GM19351 (cell line): ENCODE data around the gene ADAMTS5.

ENCODE experiments used
- ATAC-seq: cut with Tn5 transposase; IDR thresholded peaks from one replicate; pipeline ENCODE4 v1.9.1; 2021; ENCODE audit warnings: mild to moderate bottlenecking, moderate library complexity; ENCODE audit not compliant: unreplicated experiment

ADAMTS5 gene

DNA sequence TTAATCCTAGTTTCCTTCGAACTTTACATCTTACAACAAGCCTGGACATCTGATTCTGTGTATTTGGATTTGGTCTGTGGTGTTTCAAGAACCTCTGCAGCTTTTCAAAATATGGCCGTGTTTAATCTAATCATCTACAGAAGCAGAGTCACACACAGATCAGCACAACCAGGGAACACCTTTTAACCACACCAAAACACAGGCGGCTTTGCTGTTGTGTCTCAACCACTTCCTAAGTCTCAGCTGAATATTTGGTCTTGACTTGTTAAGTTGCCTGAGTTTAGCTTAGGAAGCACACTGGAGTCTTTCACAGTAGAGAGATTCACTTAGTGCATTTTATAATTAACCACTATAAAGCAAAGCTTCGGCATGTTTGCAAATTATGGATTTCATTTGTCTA, 17.1 kb downstream of the ADAMTS5 start:
- no peak for ATAC-seq

DNA sequence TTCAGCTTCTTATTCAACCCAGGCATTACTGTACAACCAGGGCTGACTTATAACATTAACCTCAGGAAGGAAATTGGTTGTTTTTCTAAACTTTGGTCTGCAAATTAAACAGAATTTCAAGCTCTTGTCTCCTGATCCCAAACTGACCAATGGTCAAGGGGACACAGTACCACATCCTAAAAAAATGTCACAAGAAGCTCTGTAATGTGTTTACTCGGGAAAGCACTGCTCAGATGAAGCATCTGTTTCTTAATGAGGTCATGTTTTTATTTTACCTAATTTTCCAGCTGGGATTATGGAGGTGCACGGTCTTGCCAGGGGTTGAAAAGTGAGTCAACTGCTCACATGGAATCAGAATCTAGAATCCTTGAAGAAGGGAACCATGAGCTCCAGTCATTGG, 18.7 kb downstream of the ADAMTS5 start:
- no peak for ATAC-seq

DNA sequence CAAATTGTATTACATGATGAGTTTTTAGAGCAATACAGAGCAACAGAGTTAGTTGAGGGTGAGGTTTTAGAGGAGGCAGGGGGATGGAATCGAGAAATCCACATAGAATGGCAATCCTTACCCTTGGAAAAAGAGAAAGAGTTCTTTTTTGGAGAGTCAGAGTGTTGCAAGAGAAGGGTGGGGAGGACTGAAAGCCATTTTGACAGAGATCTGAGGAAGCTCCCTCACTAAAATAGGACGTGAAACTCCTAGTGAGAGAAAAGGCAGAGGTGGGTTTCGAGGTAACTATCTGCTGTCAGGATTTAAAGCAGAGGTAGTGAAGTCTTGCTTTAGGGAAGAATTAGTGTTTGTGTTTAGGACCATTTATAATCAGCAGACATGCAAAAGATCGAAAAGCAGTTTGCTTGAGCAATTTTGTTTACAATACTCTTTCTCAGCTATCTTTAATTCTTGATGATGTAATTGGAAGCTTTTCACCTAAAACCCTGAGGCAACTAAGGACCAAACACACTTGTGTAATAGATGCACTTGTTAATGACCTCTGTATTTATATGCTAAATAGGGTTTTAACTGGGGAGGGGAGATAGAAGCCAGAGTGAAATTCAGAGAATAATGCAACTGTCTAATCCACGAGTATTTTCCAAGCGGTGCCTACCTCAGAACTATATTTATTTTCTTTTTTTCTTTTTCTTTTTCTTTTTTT, 20.0 kb downstream of the ADAMTS5 start:
- no peak for ATAC-seq

DNA sequence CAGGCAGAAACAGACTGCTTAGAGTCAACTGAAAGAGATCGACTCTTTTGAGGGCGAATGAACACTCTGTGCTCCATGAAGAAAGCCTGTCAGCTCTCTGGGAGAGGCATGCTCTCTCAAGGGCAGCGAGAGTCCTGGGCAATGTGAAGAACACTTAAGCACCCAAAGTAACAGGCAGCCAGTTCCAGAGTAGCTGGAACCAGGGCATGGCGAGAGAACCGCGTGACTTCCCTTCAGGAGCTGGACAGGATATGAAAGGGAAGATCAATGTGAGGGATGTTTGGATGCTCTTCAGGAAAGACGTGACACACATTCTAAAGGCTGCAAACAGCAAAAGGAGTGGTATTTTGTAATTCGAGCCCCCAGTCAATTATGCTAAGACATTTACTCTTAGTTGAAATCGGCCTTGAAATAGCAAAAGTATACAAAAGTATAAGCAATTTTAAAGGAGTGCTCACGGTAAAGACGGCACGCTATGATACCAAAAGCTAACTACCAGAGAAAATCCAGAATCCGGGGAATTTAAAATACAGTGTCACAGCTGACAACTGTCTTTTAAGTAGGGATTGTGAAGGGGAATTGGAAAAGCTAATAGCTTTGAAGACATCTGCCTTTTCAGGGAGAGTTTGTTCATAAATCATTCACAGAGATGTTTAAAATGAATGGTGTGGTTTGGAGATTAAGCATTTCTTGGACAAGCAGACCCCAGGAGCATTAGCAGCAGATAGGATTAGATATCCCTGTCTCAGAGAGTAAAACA, 20.8 kb downstream of the ADAMTS5 start:
- ATAC-seq = no peak

DNA sequence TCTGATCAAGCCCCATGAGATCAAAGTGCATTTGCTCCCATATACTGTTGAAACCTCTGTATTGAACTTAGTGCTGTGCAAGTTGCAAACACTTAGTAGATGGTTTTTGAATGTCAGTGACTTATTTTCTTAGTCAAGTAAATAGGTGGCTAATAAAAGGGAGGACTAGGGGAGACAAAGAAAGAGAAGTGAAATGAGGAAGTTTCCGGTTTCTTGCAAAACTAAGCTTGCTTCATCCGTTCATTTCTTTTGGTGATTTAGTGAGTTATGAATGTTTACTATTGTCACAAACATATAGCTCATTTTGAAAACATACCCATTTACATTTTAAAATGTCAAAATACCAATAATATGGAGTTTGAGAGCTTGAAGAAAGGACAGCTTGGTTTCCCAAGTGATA, 23.0 kb downstream of the ADAMTS5 start:
- ATAC-seq = no peak

DNA sequence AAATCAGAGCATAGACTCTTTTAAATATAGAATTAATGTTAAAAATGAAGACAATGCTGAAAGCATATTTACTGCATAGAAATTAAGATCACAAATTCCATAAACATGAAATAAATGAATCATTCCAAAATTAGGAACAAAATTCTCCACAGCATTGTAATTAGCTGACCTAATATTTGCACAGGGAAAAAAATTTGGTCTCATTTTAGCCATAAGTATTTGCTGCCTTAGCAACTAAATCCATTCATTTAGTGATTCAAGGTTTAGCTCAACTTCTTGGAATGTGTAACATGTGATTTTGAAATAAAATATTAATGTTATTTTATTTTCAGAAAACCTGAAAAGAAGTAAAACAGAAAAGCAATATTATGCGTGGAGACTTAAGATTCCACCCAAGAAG, 25.5 kb downstream of the ADAMTS5 start:
- no peak for ATAC-seq

DNA sequence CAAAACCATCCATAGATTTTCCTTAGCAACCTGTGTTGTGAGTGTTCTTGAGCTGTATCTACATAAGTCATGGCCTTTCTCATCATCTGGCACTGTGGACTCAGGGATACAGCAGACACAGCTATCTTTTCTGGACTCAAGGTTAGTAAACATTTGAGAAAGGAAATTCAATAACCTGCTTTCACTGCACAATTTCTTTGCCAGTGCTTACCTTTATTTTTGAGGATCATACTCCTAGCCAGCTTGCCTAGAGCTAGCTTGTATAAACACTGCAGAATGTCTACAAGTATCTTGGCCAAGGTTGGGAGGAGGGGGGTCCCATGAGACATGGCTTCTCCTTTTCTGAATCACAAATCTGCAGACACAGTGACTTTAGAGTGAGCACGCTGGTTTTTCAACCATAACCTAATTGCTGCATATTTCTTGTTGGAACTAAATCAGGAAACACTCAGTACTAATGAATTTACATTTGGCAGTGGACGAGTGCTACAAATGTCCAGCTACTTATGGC, 27.2 kb downstream of the ADAMTS5 start:
- ATAC-seq = no peak

DNA sequence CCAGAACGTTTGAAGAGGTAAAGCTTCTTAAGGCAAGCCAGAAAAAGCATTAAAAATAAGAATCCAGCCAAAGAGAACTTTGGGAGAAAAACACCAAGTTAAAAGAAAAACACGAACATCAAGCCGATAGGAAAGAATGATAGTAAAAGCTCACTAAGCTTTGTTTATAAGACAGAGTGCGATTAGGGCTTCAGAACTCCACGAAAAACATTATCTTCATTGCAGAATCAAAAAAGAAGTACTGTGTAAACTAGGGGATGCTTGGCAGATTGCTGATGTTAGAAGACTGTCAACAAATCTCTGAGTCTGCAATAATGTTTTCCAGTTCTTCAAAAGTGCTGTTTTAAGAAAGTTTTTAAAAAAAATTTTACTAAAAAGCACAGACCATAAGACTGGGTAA, 30.2 kb downstream of the ADAMTS5 start:
- ATAC-seq = no peak

DNA sequence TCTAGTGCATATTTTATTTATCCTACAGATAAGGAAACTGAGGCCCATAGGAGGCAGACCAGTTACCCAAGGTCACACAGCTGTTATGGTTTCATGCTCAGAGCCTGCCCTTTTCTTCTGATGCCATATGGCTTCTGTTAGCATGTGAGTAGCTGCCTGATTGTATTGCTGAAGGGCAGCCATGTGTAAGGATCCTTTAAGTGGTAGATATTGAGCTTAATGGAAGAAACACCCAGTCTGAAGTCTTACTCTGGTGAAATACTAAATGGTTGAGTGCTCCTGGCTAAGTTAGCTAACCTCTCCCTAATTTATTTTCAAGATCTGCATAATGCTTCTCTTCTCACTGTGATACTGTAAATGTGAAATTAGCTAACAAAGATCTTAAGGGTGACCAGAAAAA, 30.9 kb downstream of the ADAMTS5 start:
- ATAC-seq = no peak

DNA sequence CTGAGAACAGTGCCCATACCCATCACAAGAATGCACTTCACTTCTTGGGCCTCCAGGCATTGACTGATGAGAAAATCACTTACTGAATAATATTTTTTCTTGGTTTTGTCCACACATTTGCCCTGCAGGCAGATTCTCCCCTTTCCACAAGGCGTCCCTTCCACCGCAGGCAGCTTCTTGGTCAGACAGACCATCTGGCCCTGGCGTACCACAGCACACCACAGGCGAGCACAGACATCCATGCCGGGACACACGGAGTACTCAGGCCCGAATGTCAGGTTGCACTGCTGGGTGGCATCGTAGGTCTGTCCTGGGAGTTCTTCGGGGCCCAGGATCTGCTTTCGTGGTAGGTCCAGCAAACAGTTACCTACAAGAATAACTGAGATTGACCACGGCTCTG, 32.5 kb downstream of the ADAMTS5 start:
- ATAC-seq = no peak

DNA sequence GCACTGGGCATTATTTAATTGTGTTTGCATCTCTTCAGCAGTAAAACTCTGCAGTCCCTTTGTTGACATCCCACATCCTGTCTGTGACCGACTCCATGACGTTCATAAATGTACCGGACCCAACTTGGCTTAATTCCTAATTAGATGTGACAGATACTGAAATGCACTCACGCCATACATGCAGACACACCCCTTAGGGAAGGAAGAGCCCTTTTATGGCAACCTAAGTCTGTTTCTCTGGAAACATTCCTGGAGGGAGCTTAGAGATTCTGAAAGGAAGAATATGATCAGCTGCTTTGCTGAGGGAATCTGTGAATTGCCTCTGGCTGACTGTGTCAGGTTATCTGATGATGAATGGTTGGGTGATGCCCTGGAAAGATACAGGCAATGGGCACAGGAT, 33.4 kb downstream of the ADAMTS5 start:
- ATAC-seq = no peak

DNA sequence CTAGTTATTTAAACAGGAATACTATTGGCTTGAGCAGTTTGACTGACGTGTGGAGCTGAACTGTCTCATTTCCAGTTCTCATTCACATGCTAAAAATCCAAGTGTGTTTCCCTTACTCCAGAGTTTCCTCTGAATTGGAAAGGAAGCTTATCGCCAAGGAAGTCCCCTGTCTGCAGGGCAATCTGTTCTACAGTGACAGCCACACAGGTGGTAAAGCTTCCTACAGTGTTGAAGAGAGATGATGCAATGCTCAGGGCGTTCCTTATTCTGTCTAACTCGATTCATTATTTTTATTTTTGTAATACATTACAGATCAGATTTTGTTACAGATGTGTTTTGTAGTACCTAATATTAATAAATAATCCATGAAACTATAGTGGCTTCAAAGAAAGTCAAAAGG, 41.3 kb downstream of the ADAMTS5 start:
- ATAC-seq = no peak

DNA sequence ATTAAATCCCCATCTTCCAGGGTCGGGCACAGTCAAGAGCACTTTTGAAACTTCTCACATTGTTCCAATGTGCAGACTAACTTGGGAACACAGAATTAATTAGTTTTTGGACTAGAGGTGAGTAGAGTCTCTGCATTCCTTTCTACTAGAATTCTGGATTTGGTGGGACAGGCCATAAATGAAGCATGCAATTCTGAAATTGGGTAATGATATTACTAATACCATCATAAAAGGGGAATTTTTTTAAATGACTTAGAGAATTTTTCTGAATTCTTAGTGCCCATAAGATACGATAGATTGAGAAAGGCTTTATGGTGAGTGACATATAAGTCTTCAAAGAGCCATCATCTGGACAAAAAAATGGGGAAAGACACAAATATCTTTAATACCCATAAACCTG, 41.8 kb downstream of the ADAMTS5 start:
- ATAC-seq = no peak

DNA sequence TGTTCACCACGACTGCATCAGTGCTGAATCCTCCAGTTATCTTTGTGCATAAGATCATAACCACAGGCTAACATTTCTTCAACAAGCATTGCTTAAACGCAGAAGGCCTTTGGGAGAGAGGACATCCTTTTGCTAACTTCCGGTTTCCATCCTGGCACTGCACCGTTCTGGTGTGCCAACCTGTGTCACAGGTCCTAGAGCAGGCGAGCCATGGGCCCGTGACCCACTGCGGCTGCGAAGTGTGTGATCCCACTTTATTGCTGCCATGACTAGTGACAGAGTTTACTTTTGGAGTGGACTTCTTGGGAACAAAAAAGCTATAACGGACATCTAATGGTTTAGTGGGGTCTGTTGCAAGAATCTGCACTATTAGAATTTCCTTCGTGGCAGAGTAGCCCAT, 42.9 kb downstream of the ADAMTS5 start:
- no peak for ATAC-seq

DNA sequence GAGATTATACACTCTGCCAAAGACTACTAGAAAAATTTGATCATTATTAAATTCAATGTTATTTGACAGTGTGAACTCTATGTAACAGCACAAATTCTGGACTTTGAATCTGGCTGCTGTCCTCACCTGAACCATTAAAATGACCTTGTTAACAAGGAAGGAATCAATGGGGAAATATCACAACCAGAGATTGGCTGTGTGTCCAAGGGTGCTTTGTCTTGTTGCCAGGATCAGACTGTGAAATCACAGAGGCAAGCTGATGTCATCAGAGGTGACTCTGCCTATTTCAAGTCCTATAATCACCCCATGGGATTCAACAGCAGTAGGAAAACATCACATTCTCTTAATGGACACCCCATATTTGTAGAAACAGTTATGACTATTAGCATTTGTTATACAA, 46.8 kb downstream of the ADAMTS5 start:
- no peak for ATAC-seq

DNA sequence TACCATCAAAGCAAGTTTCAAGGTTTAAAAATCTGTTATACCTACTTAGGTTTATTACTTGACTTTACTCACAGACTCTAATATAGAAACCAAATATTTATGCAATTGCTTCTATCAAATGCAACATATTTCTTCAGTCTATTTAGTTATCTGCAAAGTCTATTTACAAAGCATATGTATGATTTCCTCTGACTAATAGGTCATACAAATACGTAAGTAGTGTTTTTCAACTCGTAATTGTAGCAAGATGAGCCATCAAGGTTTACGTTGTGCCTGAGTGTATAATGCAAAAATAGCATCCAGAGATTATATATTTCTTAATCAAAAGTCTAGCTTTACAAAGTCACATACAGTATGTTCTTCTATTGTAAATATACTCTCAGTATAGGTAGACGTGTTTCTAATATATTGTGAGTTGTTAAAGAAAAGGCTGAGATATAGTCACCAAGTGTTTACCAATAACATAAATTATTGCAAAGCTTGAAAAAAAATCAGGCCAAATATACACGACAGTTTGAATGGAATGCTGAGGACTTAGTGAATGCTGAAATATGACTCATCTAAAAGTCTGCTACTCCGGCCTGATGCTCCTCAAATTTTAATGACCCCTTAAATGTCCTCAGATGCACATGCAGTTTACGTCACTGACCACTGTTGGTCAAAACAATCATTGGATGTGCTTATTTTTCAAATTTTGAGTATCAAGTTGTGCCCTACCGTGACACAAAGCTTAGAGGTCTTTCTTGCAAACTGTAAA, 48.4 kb downstream of the ADAMTS5 start:
- ATAC-seq = no peak

DNA sequence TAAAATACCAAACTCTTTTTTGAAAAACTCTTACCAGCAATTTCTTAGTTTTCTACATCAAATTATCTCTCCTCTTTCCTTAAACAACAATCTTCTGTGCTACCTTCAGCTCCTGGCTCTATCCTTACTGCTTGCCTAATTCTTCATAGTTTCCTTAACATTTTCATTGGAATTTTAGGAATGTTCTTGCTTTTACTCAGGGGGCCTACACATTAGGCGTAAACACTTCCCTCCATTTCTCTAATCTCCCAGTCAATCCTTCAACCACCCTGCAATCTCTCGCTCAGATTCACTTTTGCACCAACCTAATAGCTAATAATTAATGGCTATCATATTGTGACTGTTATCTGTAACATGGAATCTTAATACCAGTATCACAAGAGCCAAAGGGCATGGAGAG, 50.1 kb downstream of the ADAMTS5 start:
- ATAC-seq = no peak

DNA sequence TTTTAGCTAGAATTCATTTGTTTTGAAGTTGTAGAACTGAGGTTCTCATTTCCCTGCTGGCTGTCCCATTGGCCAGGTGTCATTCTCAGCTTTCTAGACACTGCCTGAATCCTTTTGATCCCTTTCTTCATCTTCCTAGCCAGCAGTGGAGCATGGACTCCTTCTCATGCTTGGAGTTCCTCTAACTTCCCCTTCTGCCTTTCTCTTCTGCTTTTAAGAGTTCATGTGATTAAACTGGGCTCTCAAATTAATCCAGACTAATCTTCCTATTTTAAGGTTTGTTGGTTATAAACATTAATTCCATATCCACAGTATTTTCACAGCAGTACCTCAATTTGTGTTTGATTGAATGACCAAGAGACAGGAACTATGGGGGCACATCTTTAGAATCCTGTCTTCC, 52.3 kb downstream of the ADAMTS5 start:
- no peak for ATAC-seq

DNA sequence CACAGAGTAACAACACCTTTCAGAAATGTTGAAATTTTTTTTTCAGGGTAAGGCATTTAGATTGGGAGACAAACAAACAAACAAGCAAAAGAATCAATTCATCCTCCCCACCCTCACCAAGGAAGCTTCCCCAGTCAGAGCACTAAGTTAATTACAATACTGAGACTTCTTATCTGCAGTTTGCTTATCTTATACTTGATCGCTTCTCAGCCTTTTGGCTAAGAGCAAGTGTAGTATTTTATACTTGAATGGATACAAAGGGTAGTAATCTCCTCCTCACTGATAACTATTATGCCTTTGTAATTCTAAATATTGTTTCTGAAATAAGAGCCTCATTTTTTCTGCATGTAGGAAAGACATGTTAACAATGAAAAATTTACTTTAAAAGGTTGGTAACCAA, 54.4 kb downstream of the ADAMTS5 start:
- ATAC-seq = no peak

DNA sequence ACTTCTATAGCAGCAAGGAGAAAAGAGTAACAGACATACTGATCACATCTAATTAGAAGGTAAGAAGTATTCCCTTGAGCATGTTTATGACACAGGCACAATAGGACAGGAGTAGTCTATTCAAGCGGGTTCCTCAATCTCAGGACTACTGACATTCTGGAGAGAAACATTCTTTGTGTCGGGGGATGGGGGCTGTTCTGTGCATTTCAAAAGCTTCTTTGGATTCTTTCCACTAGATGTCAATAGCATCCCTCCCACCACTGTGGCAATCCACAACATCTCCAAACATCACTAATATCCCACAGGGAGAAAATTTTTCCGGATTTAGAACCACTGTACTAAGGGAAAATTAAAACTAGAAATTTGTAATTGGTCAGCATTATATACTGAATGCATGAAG, 56.9 kb downstream of the ADAMTS5 start:
- ATAC-seq = no peak

DNA sequence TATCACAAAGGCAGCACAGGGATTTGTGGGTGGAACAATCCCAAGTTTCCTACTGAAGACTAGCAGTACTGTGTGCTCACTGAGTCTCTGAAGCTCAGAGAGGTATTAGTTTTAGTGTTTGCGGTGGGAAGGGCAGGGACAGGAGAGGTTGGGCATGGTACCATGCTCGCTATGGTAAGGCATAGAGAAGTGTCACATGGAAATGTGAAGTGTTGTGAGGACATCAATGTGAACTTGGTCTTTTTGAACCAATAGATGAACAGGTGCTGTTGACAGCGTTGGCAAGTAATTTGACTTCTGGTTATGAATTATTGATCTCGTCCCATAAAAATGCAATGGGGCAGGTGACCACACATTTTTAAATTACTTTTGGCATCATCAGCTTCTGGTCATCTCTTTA, 65.9 kb downstream of the ADAMTS5 start:
- no peak for ATAC-seq

DNA sequence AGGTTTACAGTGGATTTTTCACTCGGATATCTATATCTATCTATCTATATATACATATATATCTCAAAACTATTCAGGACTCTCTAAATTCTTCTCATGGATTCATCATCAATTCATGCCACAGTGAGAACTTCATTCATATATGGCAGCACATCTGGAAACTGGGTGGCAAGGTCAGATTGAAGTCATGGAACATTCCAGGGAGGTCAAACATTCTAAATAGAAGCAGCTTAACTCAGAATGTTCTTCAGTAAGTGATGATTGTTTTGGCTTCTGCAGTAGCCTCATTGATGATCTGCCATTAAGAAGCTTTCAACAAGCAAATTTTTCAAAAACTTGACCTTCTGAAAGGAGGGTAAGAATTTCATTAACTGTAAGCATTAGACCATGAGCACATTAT, 74.7 kb downstream of the ADAMTS5 start:
- ATAC-seq = no peak
